ENCODE measurements around the gene FBN3.

DNA sequence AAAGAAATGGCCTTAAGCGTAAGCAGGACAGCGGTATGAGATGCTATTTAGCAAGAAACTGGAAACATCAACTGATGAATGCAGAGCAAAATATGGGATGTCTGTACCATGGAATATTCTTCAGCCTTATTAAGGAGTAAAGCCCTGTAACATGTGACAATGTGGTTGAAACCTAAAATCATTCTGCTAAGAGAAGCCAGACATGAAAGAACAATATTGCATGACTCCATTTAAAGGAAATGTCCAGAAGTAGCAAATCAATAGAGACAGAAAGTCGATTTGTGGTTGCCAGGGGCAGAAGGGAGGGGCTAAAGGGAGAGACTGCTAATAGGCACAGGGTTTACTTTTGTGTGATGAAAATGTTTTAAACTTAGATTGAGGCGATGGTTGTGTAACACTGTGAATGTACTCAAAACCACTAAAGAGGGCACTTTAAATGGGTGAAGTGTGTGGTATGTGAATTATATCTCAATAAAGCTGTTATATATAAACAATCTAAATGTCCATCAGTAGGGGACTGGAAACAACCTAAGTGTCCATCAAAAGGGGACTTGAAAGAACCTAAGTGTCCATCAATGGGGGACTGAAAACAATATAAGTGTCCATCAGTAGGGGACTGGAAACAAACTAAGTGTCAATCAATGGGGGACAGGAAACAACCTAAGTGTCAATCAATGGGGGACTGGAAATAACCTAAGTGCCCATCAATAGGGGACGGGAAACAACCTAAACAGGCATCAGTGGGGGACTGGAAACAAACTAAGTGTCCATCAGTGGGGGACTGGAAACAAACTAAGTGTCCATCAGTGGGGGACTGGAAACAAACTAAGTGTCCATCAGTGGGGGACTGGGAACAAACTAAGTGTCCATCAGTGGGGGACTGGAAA lies 51.5 kb downstream of the FBN3 start:
- no peak for TF ChIP-seq POLR2AphosphoS5 (IDR thresholded peaks at IDR 0.05; ENCODE audit: borderline replicate concordance, low read depth, low read length)
- no peak for TF ChIP-seq EZH2 (IDR thresholded peaks at IDR 0.05)
- no peak for TF ChIP-seq FOXP2 (optimal IDR thresholded peaks at IDR 0.05; ENCODE audit: control extremely low read depth, extremely low read length, insufficient read depth)
